Skin epidermis (tissue), 12 donors: ENCODE measurements around the gene PDSS2.
"Not testable (repeated sequence)": the region's sequence is repeated elsewhere in the genome, so short reads cannot be mapped to it uniquely, and the experiment has no call there.

ENCODE experiments used
- H3K27ac ChIP-seq, 21 experiments: fragments of 200-600 bp; sonication (generic) in 11 of 21; one replicate each; pipeline ENCODE4 v1.5.0; 2020; ENCODE audit warnings: mild to moderate bottlenecking in 3 of 21, inconsistent platforms in 2 of 21, moderate library complexity in 2 of 21
- H3K4me3 ChIP-seq, 7 experiments: fragments of 200-600 bp; sonication (generic) in 2 of 7; one replicate each; pipeline ENCODE4 v1.5.0; 2020; ENCODE audit warnings: inconsistent platforms in 2 of 7, mild to moderate bottlenecking in 2 of 7, moderate library complexity in 1 of 7

The PDSS2 gene

GRCh38 chr6:107205058-107205998 lies 254.0 kb downstream of the PDSS2 start:
- Histone ChIP-seq H3K27ac (no peak overlapping the region), H3K4me3 (no peak overlapping the region)

GRCh38 chr6:107202876-107203468 lies 256.4 kb downstream of the PDSS2 start:
- Histone ChIP-seq H3K4me3 (no peak overlapping the region), H3K27ac (no peak overlapping the region)

GRCh38 chr6:107198631-107199416 lies 260.5 kb downstream of the PDSS2 start:
- H3K27ac ChIP-seq, result no peak overlapping the region
- no peak overlapping the region for H3K4me3 ChIP-seq

- no peak overlapping the region for H3K27ac ChIP-seq
Measured at GRCh38 chr6:107196152-107196551, 263.2 kb downstream of the PDSS2 start.

GRCh38 chr6:107194723-107195122 lies 264.6 kb downstream of the PDSS2 start:
- H3K4me3 ChIP-seq, H3K27ac ChIP-seq: not testable (repeated sequence)

More at GRCh38 chr6:107196152-107196551, 263.2 kb downstream of the PDSS2 start:
- no peak overlapping the region for H3K4me3 ChIP-seq

- no peak overlapping the region for H3K4me3 ChIP-seq
Measured at GRCh38 chr6:107192830-107193229, 266.5 kb downstream of the PDSS2 start.

GRCh38 chr6:107187630-107188029 lies 271.7 kb downstream of the PDSS2 start:
- H3K4me3 ChIP-seq, result no peak overlapping the region
- no peak overlapping the region for H3K27ac ChIP-seq

More at GRCh38 chr6:107192830-107193229, 266.5 kb downstream of the PDSS2 start:
- H3K27ac ChIP-seq, result no peak overlapping the region

- Histone ChIP-seq H3K4me3 (no peak overlapping the region), H3K27ac (no peak overlapping the region)
Measured at GRCh38 chr6:107186047-107186446, 273.3 kb downstream of the PDSS2 start.

DNA sequence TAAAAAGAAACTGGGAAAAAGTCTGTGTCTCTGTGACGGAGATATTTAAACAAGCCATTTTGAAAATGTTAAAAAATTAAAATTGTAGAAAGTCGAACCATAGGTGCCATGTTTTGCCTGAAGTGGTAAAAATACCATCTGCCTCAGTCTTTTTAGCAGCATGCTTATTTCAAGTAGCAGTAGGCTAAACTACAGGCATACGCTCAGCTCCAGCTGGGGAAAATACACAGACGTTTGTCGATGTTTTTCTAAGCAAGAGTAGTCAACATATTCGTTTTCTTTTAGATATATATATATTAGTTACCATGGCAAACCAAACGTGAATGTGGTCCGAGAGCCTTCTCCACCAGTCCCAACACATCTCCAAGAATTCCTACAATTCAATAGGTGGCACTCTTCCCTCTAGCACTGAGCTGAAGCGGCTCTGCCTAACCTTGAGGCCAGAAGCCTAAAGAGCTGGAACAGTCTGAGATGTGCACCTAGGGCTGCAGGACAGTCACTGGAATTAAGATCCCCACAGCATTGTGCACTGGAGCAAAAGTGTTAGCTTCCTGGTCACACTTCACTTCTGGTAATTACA lies 273.9 kb downstream of the PDSS2 start:
- H3K4me3 ChIP-seq, result no peak overlapping the region
- no peak overlapping the region for H3K27ac ChIP-seq

- Histone ChIP-seq H3K27ac (no peak overlapping the region), H3K4me3 (no peak overlapping the region)
Measured at GRCh38 chr6:107184435-107184834, 274.9 kb downstream of the PDSS2 start.

DNA sequence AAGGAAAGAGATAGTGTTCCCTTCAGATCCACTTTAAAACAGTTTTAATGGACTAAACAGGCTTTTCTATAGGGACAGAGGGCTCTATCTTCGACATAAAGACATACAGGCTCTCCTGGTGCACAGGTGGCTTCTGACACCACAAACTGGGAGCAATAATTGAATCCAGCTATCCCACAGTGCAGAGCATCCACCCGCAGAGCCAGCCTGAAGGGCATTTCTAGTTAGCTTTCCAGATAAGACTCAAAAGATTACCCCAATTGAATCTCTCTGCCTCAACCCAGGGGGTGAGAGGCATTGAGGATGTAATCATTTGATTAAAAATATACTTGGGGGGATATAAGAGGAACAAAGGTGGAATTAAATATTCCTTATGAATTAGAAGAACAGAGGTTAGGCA lies 279.3 kb downstream of the PDSS2 start:
- Histone ChIP-seq H3K4me3 (no peak overlapping the region), H3K27ac (no peak overlapping the region)

- no peak overlapping the region for H3K27ac ChIP-seq
- H3K4me3 ChIP-seq, result no peak overlapping the region
Measured at GRCh38 chr6:107179004-107179403, 280.4 kb downstream of the PDSS2 start.

- no peak overlapping the region for H3K27ac ChIP-seq
- no peak overlapping the region for H3K4me3 ChIP-seq
Measured at GRCh38 chr6:107173779-107174178, 285.6 kb downstream of the PDSS2 start.

DNA sequence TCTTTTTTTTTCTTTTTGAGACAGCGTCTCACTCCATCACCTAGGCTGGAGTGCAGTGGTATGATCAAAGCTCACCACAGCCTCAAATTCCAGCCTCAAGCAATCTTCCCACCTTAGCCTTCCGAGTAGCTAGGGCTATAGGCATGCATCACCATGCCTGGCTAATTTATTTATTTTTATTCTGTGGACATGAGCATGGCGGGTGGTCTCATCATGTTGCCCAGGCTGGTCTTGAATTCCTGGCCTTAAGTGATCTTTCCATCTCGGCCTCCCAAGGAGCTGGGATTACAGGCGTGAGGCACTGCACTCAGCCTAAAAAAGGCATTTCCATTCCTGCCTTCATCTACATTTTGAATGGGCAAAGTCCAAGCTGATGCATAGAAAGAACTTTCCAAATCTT lies 287.9 kb downstream of the PDSS2 start:
- no peak overlapping the region for H3K27ac ChIP-seq
- no peak overlapping the region for H3K4me3 ChIP-seq

DNA sequence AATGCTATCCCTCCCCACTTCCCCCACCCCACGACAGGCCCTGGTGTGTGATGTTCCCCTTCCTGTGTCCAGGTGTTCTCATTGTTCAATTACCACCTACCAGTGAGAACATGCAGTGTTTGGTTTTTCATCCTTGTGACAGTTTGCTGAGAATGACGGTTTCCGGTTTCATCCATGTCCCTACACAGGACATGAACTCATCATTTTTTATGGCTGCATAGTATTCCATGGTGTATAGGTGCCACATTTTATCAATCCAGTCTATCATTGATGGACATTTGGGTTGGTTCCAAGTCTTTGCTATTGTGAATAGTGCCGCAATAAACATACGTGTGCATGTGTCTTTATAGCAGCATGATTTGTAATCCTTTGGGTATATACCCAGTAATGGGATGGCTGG lies 295.1 kb downstream of the PDSS2 start:
- not testable (repeated sequence) for H3K4me3 ChIP-seq, H3K27ac ChIP-seq

GRCh38 chr6:107161521-107161920 lies 297.8 kb downstream of the PDSS2 start:
- H3K4me3 ChIP-seq, result no peak overlapping the region
- no peak overlapping the region for H3K27ac ChIP-seq

DNA sequence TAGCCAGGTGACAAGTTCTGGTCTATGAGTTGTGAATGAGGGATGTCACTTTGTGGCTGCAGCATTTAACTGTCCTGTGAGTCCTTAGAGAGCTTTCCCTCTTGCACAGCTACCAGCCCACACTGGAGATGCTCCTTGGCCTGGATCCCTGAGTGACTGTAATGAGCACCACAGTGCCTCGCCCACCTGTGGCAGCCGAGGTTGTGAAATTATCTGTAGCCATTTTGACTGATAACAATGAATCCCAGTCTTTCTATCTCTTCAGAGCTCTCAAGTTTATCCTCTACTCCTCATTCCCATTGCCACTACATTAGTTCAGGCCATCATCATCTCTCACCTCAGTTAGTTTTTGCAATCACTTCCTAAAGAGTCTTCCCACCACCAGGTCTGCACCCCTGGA lies 302.7 kb downstream of the PDSS2 start:
- H3K4me3 ChIP-seq, result no peak overlapping the region
- no peak overlapping the region for H3K27ac ChIP-seq

DNA sequence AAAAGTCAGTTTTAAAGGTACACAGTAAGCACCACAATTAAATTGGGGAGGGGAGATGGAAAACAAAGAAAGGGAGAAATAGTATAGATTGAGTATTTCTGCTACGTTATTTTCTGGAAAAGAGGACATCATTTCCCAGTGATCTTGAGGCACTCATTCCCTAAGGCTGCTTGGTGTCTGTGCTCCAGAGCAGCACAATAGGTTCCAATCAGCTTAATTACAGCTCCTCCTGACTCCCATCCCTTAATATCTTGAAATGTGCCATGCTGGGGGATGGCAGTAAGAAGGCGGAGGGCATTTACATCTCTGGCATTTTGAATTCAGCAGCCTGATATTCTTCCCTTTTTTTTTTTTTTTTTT lies 304.6 kb downstream of the PDSS2 start:
- Histone ChIP-seq H3K27ac (no peak overlapping the region), H3K4me3 (no peak overlapping the region)

DNA sequence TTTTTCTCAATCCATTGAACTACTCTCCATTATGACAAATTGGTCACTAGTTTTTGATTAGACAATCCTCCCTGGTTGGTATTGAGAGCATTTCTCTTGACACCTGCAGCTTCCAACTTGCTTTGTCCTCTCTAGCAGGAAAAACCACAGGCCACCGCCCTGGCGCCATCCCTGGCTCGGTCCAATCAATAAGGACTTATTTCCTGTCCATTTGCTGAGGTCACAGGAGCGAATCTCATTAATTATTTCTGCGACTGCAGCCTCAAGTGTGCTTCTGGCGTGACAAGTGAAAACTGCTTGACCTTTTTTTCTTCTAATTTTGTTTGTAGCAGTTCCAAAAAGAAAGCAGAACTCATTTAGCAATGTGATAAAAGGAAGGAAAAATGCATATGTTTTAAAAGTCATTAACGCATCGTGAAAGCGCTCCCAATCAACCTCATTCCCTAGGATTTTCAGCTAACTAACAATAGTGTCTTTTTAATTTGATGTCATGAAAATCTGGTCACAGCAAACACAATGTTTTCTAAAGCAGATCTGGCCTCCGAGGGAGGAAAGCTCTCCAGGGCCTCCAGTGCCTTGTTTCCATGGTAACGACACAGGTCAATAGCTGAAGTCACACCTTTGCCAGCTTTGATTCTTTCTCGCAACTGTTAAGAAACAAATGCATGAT lies 305.1 kb downstream of the PDSS2 start:
- H3K4me3 ChIP-seq, result no peak overlapping the region
- no peak overlapping the region for H3K27ac ChIP-seq
